ENCODE measurements around the gene TUBB1.

DNA sequence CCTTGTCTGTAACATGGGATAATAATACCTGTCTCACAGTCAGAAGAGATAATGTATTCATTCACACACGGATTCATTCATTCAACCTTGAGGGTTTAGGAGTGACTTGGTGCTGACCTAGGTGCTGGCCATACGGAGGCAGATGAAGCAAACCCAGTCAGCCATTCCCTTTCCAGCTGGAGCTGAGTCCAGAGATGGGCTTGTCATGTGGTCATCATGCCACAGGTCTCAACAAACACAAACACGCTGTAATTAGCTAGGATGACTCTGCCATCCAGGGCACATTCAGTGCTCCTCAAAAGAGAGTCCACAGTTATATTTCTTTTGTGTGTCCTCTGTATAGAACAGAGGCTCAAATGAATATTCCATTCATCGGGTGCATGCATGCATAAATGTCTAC, 42.9 kb downstream of the TUBB1 start:
- TF ChIP-seq, protein P1, sequence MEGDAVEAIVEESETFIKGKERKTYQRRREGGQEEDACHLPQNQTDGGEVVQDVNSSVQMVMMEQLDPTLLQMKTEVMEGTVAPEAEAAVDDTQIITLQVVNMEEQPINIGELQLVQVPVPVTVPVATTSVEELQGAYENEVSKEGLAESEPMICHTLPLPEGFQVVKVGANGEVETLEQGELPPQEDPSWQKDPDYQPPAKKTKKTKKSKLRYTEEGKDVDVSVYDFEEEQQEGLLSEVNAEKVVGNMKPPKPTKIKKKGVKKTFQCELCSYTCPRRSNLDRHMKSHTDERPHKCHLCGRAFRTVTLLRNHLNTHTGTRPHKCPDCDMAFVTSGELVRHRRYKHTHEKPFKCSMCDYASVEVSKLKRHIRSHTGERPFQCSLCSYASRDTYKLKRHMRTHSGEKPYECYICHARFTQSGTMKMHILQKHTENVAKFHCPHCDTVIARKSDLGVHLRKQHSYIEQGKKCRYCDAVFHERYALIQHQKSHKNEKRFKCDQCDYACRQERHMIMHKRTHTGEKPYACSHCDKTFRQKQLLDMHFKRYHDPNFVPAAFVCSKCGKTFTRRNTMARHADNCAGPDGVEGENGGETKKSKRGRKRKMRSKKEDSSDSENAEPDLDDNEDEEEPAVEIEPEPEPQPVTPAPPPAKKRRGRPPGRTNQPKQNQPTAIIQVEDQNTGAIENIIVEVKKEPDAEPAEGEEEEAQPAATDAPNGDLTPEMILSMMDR (IDR thresholded peaks at IDR 0.05): no peak
- TF ChIP-seq POLR2A (IDR thresholded peaks at IDR 0.05): no peak
